ENCODE results near the gene CNOT1.

GRCh38 chr16:58634265-58634802 is 4.7 kb upstream of the CNOT1 start:
- TF ChIP-seq CTCF (IDR thresholded peaks at IDR 0.05; ENCODE audit: low read depth, low read length, missing input control), result no peak
- peak; percentile 90 for TF ChIP-seq HNF4G (IDR thresholded peaks at IDR 0.05)
- no peak for TF ChIP-seq REST (IDR thresholded peaks at IDR 0.05)
- no peak for TF ChIP-seq MAX (IDR thresholded peaks at IDR 0.05)
- no peak for TF ChIP-seq TAF1 (conservative IDR thresholded peaks at IDR 0.05)
- TF ChIP-seq RXRA (IDR thresholded peaks at IDR 0.05), result peak; percentile 49 to 67
- peak; percentile 18 for TF ChIP-seq ZBTB33 (IDR thresholded peaks at IDR 0.05)
- TF ChIP-seq, protein P1, sequence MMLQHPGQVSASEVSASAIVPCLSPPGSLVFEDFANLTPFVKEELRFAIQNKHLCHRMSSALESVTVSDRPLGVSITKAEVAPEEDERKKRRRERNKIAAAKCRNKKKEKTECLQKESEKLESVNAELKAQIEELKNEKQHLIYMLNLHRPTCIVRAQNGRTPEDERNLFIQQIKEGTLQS (IDR thresholded peaks at IDR 0.05), result peak; percentile 68
- TF ChIP-seq SP1 (IDR thresholded peaks at IDR 0.05), result peak; percentile 86
- no peak for TF ChIP-seq GABPA (IDR thresholded peaks at IDR 0.05 in 1 of 2, conservative IDR thresholded peaks at IDR 0.05 in 1 of 2)
- TF ChIP-seq HNF4A (conservative IDR thresholded peaks at IDR 0.05), result peak; percentile 95 to 97
- TF ChIP-seq YY1 (IDR thresholded peaks at IDR 0.05), result peak; percentile 42
- TF ChIP-seq EGR1 (IDR thresholded peaks at IDR 0.05; ENCODE audit: low read depth in 2 of 2), result no peak

Data from liver (tissue), 3 donors.